Right lobe of liver (tissue), 6 donors: ENCODE data around the gene PDE6H. TPM values are rescaled to one million over a fixed set of nuclear protein-coding genes. Genes with fewer than 3 reads are reported as not detected.

Experiments
- ATAC-seq, 4 donors: fragments of 200-7000 bp; cut with Tn5 transposase; one replicate each; pipeline ENCODE4 v1.9.1; 2020; ENCODE audit warnings: mild to moderate bottlenecking in 4 of 4, moderate library complexity in 4 of 4
- DNase-seq, 3 donors: peaks; one replicate each; pipeline ENCODE4 v3.0.0-alpha.2; 2020
- H3K27ac ChIP-seq, 3 donors: fragments of 200-600 bp; one replicate each; pipeline ENCODE4 v1.8.0; 2022
- H3K27me3 ChIP-seq, 2 donors: fragments of 200-600 bp; one replicate each; pipeline ENCODE4 v1.8.0; 2022
- H3K36me3 ChIP-seq, 4 donors: fragments of 200-600 bp; sonication (generic) in 1 of 4; one replicate each; pipeline versions ENCODE4 v1.5.1 to v1.8.0; 2017 to 2022; ENCODE audit warnings: control low read depth in 1 of 4
- H3K4me1 ChIP-seq, 4 donors: fragments of 200-600 bp; sonication (generic) in 1 of 4; one replicate each; pipeline versions ENCODE4 v1.5.1 to v1.8.0; 2017 to 2022; ENCODE audit warnings: control low read depth in 1 of 4
- H3K4me3 ChIP-seq, 3 donors: fragments of 200-600 bp; one replicate each; pipeline ENCODE4 v1.8.0; 2022
- H3K9me3 ChIP-seq, 4 donors: fragments of 200-600 bp; sonication (generic) in 1 of 4; one replicate each; pipeline versions ENCODE4 v1.5.1 to v1.8.0; 2017 to 2022; ENCODE audit warnings: control low read depth in 1 of 4
- POLR2A ChIP-seq: fragments of 450-650 bp; IDR thresholded peaks from one replicate; pipeline ENCODE4 v1.6.1; 2017; ENCODE audit warnings: antibody characterized with exemption, mild to moderate bottlenecking
- WGBS: methylation state at CpG from one replicate; pipeline ENCODE4 v1.1.6; 2018; ENCODE audit warnings: low coverage, low lambda C conversion rate; ENCODE audit not compliant: insufficient coverage; ENCODE audit errors: missing lambda C conversion rate; 5-methylcytosine and 5-hydroxymethylcytosine counted together
- intact Hi-C, 2 donors: fragments of 100-400 bp; cut with DNase I; formaldehyde crosslinking; loops; one replicate each; pipeline versions ENCODE4 v1.11.2 to v1.14.1; 2022
- total RNA-seq, 6 experiments: library from RNA; depleted of rRNA in 2 of 6; stranded (reverse); fragments of >200 nt in 2 of 6; fragmentation: NEBNext Ultra II Directional in 3 of 6; extraction: Animal tissue kit (Norgen Biotek cat#: 25700) in 3 of 6; gene quantifications; one replicate each; pipeline versions ENCODE4 v1.1.0 to v1.2.4, GENCODE V29; 2016 to 2023
- TF ChIP-seq, protein P1 (sequence below), 4 donors: fragments of 200-600 bp in 3 of 4; fragments of 450-650 bp in 1 of 4; IDR thresholded peaks; one replicate each; pipeline versions ENCODE4 v1.5.1 to v1.8.0; 2016 to 2022; ENCODE audit warnings: antibody characterized with exemption in 4 of 4, mild to moderate bottlenecking in 2 of 4
- donor health status: DM: no; HTN: yes; CAD: no.
- donor health status: DM: no; HTN: no; CAD: no.
- donor health status: DM: no; HTN: no; CAD: no.
- donor health status: DM: no; HTN: yes; CAD: no.
- donor health status: DM: no; HTN: yes; CAD: no.

The PDE6H gene
- total RNA-seq, 6 experiments from 2014 or later: not detected

DNA sequence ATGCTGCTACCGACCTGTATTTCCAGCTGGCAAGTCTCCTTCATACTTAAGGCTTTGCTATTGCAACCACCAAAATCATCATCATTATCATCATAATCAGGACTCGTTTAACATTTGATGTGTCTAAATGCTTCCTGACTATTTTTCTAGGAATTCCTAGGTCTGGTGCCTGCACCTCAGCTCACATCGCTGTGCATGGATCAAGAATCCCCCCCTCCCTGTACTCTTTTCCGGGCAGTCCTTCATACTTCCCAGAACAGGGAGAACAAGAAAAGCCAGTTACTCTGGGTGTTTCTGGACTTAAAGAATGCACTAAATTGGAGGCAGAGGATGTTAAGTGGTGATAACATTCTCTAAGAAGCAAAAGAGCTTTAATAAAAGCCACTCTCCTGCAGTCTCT is 43.9 kb upstream of the PDE6H start:
- no peaks in the 10 kb centered on the region for H3K9me3 ChIP-seq
- no peak overlapping the region for H3K4me3 ChIP-seq
- H3K27me3 ChIP-seq: no peaks in the 10 kb centered on the region
- ATAC-seq (no peak), DNase-seq (no peak)
- no peak overlapping the region for H3K27ac ChIP-seq
- no peaks in the 10 kb centered on the region for H3K4me1 ChIP-seq
- TF ChIP-seq POLR2A: no peak
- TF ChIP-seq, protein P1, sequence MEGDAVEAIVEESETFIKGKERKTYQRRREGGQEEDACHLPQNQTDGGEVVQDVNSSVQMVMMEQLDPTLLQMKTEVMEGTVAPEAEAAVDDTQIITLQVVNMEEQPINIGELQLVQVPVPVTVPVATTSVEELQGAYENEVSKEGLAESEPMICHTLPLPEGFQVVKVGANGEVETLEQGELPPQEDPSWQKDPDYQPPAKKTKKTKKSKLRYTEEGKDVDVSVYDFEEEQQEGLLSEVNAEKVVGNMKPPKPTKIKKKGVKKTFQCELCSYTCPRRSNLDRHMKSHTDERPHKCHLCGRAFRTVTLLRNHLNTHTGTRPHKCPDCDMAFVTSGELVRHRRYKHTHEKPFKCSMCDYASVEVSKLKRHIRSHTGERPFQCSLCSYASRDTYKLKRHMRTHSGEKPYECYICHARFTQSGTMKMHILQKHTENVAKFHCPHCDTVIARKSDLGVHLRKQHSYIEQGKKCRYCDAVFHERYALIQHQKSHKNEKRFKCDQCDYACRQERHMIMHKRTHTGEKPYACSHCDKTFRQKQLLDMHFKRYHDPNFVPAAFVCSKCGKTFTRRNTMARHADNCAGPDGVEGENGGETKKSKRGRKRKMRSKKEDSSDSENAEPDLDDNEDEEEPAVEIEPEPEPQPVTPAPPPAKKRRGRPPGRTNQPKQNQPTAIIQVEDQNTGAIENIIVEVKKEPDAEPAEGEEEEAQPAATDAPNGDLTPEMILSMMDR (IDR thresholded peaks at IDR 0.05): no peak
- intact Hi-C loops: no loop called here
- no peaks in the 10 kb centered on the region for H3K36me3 ChIP-seq
- 41% methylated on average over 4 of the region's 4 CpGs for WGBS

DNA sequence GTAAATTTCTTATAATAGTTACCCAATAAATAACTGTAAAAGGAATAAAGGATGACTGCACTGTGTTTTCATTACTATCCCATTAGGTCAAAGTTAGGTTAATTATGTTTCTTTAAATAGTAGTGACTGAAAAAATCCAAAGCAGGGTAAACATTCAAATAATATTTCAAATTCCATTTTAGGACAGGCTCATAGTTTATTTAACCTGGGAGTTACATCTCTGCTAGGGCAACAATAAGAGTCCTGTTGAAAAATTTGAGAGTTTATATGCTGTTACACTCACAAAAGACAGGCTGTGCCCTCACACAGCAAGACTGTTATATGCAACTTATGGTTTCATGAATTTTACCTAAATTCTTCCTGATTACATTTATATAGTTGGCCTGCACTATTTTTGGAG is 42.5 kb upstream of the PDE6H start:
- ATAC-seq: no peak
- intact Hi-C loops: no loop called here
- TF ChIP-seq, protein P1 (IDR thresholded peaks at IDR 0.05): no peak
- TF ChIP-seq POLR2A: no peak
- Histone ChIP-seq H3K27ac (no peak overlapping the region), H3K4me3 (no peak overlapping the region), H3K36me3 (no peaks in the 10 kb centered on the region), H3K27me3 (no peaks in the 10 kb centered on the region), H3K4me1 (no peaks in the 10 kb centered on the region), H3K9me3 (no peaks in the 10 kb centered on the region)
- no peak for DNase-seq

DNA sequence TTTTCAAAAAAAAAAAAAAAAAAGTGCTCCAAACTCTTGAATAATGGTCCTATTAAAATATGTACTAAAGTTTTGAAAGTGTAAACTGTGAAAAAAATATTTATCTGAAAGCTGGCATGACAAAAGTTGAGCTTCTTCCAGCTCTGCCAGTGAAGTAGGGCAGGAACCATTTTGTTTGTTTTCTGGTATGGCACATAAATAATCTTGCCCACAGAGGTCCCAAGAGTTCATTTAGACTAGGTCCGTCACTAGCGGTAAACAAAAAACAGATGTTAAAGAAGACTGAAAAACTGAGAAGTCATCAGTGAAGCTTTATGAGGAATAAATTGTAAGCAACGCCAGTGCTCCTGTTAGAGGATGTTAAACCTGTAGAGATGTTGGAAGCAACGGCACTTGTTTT is 41.5 kb upstream of the PDE6H start:
- ATAC-seq (no peak), DNase-seq (no peak)
- TF ChIP-seq, protein P1 (IDR thresholded peaks at IDR 0.05): no peak
- no peak for TF ChIP-seq POLR2A
- Histone ChIP-seq H3K4me3 (no peak overlapping the region), H3K27me3 (no peaks in the 10 kb centered on the region), H3K36me3 (no peaks in the 10 kb centered on the region), H3K9me3 (no peaks in the 10 kb centered on the region), H3K4me1 (no peaks in the 10 kb centered on the region), H3K27ac (no peak overlapping the region)
- intact Hi-C loops: no loop called here
- 78% methylated on average over 4 of the region's 4 CpGs for WGBS

GRCh38 chr12:14931791-14932560 is 40.9 kb upstream of the PDE6H start:
- Histone ChIP-seq H3K4me3 (no peak overlapping the region), H3K36me3 (no peaks in the 10 kb centered on the region), H3K27me3 (no peaks in the 10 kb centered on the region), H3K4me1 (no peaks in the 10 kb centered on the region), H3K9me3 (no peaks in the 10 kb centered on the region), H3K27ac (no peak overlapping the region)
- intact Hi-C loops: no loop called here
- no peak for TF ChIP-seq POLR2A
- TF ChIP-seq, protein P1 (IDR thresholded peaks at IDR 0.05): no peak
- 80% methylated on average over 7 of the region's 7 CpGs for WGBS
- ATAC-seq (no peak), DNase-seq (no peak)
